Measurements from ENCODE around the gene POGLUT3. TPM values are rescaled to one million over a fixed set of nuclear protein-coding genes. Genes with fewer than 3 reads are reported as not detected.
A peak's percentile ranks its signal among the peaks of the same experiment; 100 is the strongest.

The POGLUT3 gene, protein sequence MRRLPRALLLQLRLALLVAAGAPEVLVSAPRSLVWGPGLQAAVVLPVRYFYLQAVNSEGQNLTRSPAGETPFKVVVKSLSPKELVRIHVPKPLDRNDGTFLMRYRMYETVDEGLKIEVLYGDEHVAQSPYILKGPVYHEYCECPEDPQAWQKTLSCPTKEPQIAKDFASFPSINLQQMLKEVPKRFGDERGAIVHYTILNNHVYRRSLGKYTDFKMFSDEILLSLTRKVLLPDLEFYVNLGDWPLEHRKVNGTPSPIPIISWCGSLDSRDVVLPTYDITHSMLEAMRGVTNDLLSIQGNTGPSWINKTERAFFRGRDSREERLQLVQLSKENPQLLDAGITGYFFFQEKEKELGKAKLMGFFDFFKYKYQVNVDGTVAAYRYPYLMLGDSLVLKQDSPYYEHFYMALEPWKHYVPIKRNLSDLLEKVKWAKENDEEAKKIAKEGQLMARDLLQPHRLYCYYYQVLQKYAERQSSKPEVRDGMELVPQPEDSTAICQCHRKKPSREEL
- 10 to 100 TPM; 21.7 to 33.5 (median 29.2) TPM for total RNA-seq

GRCh38 chr11:108498046-108498815 lies at the start of gene POGLUT3:
Gene POGLUT3, minus strand, starts transcription at chr11:108498384. Its CDS starts 18 bp downstream, at chr11:108498366.
- peak within 1 kb of the TSS; percentile 92 to 99 (median 95) for H3K27ac ChIP-seq
- H3K4me1 ChIP-seq, result peaks cover 0 to 24% (median 0%) of the 10 kb centered on the region in 3 donors
- H3K27me3 ChIP-seq, result no peaks in the 10 kb centered on the region
- WGBS, 2 donors (ENCODE audit: low coverage in 1 of 2), result 0% methylated on average over 22 of the region's 84 CpGs; no CpG with 5 or more reads in 1 of the 2 donors
- TF ChIP-seq EP300 (IDR thresholded peaks at IDR 0.05) (no peak), POLR2AphosphoS5 (IDR thresholded peaks at IDR 0.05) (peak; percentile 64), POLR2A (IDR thresholded peaks at IDR 0.05) (peak; percentile 43 to 50)
- TF ChIP-seq, protein P1, sequence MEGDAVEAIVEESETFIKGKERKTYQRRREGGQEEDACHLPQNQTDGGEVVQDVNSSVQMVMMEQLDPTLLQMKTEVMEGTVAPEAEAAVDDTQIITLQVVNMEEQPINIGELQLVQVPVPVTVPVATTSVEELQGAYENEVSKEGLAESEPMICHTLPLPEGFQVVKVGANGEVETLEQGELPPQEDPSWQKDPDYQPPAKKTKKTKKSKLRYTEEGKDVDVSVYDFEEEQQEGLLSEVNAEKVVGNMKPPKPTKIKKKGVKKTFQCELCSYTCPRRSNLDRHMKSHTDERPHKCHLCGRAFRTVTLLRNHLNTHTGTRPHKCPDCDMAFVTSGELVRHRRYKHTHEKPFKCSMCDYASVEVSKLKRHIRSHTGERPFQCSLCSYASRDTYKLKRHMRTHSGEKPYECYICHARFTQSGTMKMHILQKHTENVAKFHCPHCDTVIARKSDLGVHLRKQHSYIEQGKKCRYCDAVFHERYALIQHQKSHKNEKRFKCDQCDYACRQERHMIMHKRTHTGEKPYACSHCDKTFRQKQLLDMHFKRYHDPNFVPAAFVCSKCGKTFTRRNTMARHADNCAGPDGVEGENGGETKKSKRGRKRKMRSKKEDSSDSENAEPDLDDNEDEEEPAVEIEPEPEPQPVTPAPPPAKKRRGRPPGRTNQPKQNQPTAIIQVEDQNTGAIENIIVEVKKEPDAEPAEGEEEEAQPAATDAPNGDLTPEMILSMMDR (IDR thresholded peaks at IDR 0.05), result peak in 2 of 4 experiments; percentile 14 to 21
- peak; percentile 71 for ATAC-seq
- peaks cover 0 to 6% of the 10 kb centered on the region in 2 donors for H3K36me3 ChIP-seq
- peak within 1 kb of the TSS; percentile 76 to 91 for H3K4me3 ChIP-seq
- no peaks in the 10 kb centered on the region for H3K9me3 ChIP-seq

DNA sequence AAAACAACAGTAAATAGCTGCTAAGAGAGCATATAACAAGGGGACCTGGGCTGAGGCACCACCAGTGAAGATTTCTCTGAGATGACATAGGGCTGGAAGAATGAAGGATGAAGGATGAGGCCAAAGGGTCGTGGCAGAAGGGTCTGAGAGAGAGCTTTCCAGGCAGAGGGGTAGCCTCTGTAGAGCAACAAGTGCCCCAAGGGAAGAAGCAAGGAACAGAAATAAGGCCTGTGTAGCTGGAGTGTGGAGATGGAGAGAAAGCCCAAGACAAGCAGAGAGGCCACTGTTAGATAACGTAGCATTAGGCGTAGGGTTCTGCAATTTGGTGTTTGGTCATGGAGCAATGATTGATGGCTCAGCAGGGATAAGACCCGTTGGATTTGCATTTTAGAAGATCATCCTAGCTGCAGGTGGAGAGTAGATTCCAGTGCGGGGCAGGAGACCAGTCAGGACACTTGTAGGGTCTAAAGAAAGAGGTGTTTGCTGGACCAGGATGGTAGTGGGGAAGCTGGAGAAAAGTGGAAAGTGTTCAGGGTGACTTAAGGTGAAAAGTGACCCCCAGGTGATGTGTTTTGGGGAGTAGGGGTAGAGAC lies 47.8 kb upstream of the POGLUT3 start:
- ATAC-seq, result no peak
- Histone ChIP-seq H3K27me3 (no peaks in the 10 kb centered on the region), H3K27ac (no peak overlapping the region), H3K9me3 (no peaks in the 10 kb centered on the region), H3K4me1 (no peaks in the 10 kb centered on the region), H3K4me3 (no peak overlapping the region), H3K36me3 (no peaks in the 10 kb centered on the region)
- 58 to 69% methylated on average over 4 to 5 of the region's 5 CpGs for WGBS, 2 donors (ENCODE audit: low coverage in 1 of 2)
- TF ChIP-seq POLR2AphosphoS5 (IDR thresholded peaks at IDR 0.05) (no peak), EP300 (IDR thresholded peaks at IDR 0.05) (no peak), POLR2A (IDR thresholded peaks at IDR 0.05) (no peak)
- TF ChIP-seq, protein P1 (IDR thresholded peaks at IDR 0.05), result no peak

DNA sequence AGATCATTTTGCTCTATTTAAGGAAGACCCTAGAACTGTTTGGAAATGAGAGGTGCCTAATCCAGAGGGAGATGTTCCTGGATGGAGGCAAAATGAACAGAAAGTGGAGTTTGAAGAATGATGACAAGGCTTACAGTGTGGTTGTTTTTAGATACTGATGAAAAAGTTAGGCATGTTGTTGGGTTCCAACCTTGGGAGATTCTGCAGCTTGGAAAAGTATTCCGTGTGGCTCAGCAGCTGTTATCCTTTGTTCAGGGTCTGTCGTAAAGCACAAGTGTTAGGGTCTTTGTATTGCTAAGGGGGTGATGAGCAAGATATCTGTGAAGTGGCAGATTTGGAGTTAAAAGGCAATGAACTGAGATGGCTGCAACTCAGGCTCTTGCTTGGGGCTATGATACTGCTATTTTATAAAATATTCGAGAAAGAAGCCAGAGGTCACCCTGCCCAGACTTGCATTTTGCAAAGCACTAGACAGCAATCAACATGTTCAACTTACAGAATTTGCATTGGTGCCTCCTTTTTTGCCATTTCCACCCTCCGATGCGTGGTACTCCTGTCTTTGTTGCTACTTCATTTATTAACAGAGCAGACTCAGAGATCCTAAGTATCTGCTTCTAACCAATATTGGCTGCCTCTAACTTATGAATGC lies 45.3 kb upstream of the POGLUT3 start:
- H3K9me3 ChIP-seq, result no peaks in the 10 kb centered on the region
- H3K27me3 ChIP-seq, result no peaks in the 10 kb centered on the region
- H3K4me3 ChIP-seq, result no peak overlapping the region
- H3K36me3 ChIP-seq, result peaks cover 0 to 3% of the 10 kb centered on the region in 2 donors
- no peaks in the 10 kb centered on the region for H3K4me1 ChIP-seq
- no peak for ATAC-seq
- TF ChIP-seq EP300 (IDR thresholded peaks at IDR 0.05), result no peak
- TF ChIP-seq, protein P1 (IDR thresholded peaks at IDR 0.05), result no peak
- no peak for TF ChIP-seq POLR2A (IDR thresholded peaks at IDR 0.05)
- TF ChIP-seq POLR2AphosphoS5 (IDR thresholded peaks at IDR 0.05), result no peak
- 76 to 86% methylated on average over 5 of the region's 5 CpGs for WGBS, 2 donors (ENCODE audit: low coverage in 1 of 2)
- H3K27ac ChIP-seq, result no peak overlapping the region

GRCh38 chr11:108541531-108541930 lies 43.3 kb upstream of the POGLUT3 start:
- H3K27me3 ChIP-seq, result no peaks in the 10 kb centered on the region
- H3K9me3 ChIP-seq, result no peaks in the 10 kb centered on the region
- no peak for TF ChIP-seq POLR2A (IDR thresholded peaks at IDR 0.05)
- TF ChIP-seq EP300 (IDR thresholded peaks at IDR 0.05), result no peak
- TF ChIP-seq, protein P1 (IDR thresholded peaks at IDR 0.05), result no peak
- TF ChIP-seq POLR2AphosphoS5 (IDR thresholded peaks at IDR 0.05), result no peak
- H3K36me3 ChIP-seq, result peaks cover 0 to 8% of the 10 kb centered on the region in 2 donors
- H3K4me3 ChIP-seq, result no peak overlapping the region
- ATAC-seq, result no peak
- H3K27ac ChIP-seq, result no peak overlapping the region
- no peaks in the 10 kb centered on the region for H3K4me1 ChIP-seq

Measured in gastroesophageal sphincter (tissue), 4 donors.